Stimulated activated CD8-positive, alpha-beta memory T cell treated with anti-CD3 and anti-CD28 coated beads, Interleukin-7, amount 100 ng/mL, for 24 hours (primary cell): Measurements from ENCODE around the gene EBF3.
"Not testable (repeated sequence)": the region's sequence is repeated elsewhere in the genome, so short reads cannot be mapped to it uniquely, and the experiment has no call there.

Experiments used
- DNase-seq: peaks from one replicate; pipeline ENCODE4 v3.0.0-alpha.2; 2020; ENCODE audit warnings: low read depth

EBF3 gene

DNA sequence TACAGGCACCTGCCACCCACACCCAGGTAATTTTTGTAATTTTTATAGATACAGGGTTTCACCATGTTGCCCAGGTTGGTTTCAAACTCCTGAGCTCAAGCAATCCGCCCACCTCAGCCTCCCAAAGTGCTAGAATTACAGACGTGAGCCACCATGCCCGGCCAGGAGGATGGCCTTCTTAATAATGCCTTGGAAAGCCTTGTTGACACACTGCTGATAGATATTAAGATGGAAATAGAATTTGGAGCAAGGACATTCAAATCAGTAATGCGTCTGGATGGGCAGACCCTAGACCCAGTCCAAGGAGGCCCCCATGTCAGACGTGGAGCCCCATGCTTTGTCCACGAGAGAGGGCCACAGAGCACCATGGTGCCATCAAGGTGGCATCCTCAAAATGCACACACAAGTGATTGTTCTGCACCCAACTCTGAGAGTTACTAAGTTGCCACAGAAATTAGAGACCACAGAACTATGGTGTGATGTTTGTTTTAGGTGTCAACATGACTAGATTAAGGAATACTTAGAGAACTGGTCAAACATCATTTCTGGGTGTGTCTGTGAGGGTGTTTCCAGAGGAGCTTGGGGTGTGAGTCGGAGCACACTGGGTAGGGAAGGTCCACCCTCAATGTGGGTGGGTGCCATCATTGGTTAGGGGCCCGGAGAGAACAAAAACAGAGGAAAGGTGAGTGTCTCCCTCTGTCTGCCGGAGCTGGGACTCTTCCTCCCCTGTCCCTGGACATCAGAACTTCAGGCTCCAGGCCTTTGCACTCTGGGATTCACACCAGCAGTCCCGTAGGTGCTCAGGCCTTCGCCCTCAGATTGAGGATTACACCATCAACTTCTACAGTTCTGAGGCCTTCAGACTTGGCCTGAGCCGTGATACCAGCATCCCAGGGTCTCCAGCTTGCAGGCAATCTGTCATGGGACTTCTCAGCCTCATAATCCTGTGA, 34.5 kb downstream of the EBF3 start:
- no peak for DNase-seq

DNA sequence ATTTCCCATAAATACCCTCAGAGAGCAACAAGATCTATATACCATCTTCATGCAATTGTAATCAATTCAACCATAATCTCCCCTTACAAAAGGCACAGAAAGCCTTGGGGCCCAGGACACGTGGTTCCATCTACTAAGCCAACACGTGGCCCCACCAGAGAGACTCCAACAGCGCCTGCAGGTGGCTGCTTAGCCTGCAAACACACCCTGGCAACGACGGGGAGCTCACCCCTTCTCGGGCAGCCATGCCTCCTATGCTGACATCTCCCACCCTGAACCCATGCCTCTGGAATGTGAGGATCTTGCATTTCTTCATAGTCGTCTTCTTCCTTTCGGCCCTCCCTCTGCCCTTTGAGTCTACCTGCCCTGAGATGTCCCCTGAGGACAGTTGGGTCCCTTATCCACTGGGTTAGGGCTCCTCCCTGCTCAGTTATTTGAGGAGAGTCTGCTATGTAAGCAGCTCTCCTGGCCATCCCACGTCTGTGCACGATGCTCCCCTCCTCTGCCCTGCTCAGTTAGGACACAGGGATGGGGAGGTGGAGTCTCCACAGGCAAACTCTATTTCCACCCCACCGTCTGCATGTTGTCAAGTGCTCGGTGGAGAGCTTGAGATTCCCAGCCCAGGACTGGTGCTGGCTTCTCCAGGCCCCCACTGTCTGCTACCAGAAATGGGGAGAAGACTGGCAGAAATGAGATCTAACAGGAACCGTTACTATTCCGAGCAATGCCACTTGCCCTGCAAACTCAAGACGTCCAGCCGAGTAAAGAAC, 36.5 kb downstream of the EBF3 start:
- no peak for DNase-seq

- no peak for DNase-seq
These were observed 37.7 kb downstream of the EBF3 start for GRCh38 chr10:129926066-129927055.

GRCh38 chr10:129924375-129925085, 39.5 kb downstream of the EBF3 start:
- no peak for DNase-seq

DNA sequence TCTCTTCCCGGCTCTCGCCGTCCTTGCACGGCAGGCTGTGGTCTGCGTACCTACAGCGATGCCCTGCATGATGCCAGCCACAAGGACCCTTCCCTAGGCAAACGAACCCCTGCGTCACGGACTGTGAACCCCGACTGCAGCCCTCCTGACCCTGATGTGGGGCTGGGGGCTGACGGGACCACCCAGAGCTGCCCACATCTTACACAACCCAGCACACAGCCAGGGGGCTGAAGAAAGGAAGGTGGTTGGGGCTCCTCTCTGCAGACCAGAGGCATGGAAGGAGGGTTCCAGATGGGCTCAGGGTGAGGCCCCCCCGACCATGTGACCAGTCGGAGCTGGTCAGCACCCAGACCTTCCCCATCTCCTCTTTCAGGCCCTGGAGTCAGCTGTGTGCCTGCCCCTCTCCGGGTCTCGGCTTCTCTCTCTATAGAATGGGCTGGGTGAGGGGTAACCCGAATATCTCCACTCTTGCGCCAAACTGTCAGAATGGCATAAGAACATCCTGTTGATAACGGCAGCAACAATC, 41.4 kb downstream of the EBF3 start:
- no peak for DNase-seq

DNA sequence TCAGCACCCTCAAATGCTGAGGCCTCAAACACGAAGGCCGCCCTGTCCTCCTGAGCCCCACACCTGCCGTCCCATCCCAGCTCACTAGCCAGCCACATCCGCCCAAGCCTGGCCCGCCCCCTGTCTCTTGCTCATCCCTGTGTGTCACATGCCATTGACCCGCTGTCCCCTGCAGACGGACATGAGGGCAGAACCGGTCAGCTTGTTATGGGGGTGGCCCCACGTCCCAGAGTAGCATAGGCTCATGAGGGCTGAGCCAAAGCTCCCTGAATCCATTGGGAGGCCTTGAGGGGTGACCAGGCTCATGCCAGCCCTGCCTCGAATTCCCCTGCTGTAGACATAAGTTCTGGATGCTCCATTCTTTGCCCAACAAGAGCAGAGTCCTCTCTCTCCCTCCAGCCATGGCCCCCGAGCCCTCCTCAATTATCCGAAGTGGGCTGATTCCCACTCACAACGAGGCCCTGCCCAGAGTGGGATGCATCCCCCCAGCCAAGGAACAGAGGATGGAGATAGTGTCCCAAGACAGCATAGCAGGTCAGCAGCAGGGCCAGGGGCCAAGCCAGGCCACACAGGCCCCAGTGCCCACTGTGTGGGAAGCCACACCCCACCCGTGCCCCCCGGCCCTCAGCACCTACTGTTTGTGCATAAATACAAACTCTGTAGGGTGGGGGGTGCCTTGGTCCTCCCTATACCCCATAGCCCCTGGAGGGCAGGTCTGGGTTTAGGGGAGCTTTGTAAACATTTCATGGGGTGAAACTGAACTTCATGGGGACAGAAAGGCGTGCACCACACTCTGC, 42.1 kb downstream of the EBF3 start:
- no peak for DNase-seq

- DNase-seq: no peak
These were observed 42.9 kb downstream of the EBF3 start for GRCh38 chr10:129921065-129921670.

GRCh38 chr10:129920187-129920586, 43.9 kb downstream of the EBF3 start:
- DNase-seq: not testable (repeated sequence)

- DNase-seq: no peak
These were observed 44.7 kb downstream of the EBF3 start for GRCh38 chr10:129919358-129919757.

- no peak for DNase-seq
These were observed 45.2 kb downstream of the EBF3 start for GRCh38 chr10:129918836-129919235.

- no peak for DNase-seq
These were observed 45.7 kb downstream of the EBF3 start for GRCh38 chr10:129918401-129918800.

GRCh38 chr10:129917936-129918335, 46.1 kb downstream of the EBF3 start:
- no peak for DNase-seq

- no peak for DNase-seq
These were observed 47.5 kb downstream of the EBF3 start for GRCh38 chr10:129916506-129916995.

DNA sequence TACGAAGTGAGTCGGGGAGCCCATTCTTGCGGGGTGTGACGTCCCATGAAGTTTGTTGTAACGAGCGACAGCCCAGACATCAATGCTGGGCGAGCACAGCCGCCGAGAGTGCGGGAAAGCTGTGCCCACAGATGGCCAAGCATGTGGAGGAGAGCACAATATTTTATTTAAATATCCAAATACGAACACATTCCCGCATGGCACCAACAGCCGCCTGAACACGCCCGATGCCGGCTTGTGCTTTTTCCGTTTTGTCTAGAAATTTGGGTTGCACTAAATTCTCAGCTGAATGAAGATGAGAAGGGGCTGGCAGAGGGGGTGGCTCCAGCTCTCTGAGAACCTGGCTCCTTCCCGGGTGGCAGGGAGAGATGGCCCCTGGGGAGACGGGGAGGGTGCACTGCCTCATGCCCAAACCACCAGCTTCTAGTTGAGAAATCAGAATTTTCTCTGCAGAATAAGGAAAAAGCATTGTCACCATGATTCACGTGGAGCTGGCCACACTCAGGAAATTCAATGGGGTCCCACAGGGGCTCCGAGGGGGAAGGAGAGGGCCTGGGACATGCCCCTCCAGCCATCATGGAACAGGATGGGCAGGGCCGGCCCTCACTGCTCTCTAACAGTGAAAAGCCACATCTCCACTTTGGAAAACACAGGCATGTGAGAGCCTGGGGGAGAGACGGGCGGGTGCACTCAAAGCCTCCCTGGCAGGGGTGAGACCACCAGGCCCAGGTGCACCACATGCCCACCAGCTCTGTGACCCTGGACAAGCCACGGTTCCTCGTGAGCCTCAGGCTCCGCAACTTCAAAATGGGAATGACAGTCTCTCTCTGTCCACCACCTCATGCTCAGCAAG, 48.3 kb downstream of the EBF3 start:
- no peak for DNase-seq

DNA sequence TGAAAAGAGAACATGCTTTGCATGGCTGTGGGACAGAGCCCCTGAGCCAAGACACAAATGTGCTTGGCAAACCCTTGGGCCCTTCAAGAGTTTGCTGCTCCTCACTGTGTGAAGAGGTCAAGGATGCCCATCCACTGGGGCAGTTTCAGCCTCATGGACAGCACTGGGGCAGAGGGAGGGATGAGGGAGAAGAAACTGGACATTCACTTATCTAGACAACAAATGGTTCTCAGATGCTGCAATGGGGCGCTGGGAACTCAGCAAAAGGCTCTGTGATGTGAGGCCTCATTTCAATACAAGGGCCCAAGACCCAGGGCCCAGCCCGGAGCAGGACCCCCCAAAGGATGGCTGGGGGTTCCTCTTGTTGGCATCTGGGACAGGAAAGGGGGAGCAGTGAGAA, 49.1 kb downstream of the EBF3 start:
- DNase-seq: no peak

GRCh38 chr10:129914153-129914855, 49.8 kb downstream of the EBF3 start:
- DNase-seq: no peak

GRCh38 chr10:129912986-129913695, 50.9 kb downstream of the EBF3 start:
- DNase-seq: no peak
